ENCODE data around the gene LRRC4C. TPM values are rescaled to one million over a fixed set of nuclear protein-coding genes. Genes with fewer than 3 reads are reported as not detected.

LRRC4C gene
- total RNA-seq, 2 donors from 2014 or later: 0.84 to 0.95 TPM

DNA sequence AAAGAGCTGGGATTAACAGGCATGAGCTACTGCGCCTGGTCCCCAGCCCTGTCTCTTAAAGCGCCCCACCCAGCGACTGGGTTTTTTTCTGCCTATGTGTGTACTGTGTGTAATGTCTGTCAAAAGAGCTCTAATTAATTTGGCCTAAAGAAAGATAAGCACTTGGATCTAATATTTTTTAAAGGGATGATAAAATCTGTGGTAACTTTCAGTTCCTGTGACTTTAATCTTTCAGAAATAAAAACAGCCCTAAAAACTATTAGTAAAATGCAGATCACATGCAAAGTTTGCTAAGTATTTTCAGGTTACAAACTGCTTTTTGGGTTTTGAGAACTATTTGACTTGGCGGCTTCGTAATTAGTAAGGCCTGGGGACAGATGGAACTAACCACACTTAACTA lies 1358.7 kb downstream of the LRRC4C start:
- TF ChIP-seq, protein P1, sequence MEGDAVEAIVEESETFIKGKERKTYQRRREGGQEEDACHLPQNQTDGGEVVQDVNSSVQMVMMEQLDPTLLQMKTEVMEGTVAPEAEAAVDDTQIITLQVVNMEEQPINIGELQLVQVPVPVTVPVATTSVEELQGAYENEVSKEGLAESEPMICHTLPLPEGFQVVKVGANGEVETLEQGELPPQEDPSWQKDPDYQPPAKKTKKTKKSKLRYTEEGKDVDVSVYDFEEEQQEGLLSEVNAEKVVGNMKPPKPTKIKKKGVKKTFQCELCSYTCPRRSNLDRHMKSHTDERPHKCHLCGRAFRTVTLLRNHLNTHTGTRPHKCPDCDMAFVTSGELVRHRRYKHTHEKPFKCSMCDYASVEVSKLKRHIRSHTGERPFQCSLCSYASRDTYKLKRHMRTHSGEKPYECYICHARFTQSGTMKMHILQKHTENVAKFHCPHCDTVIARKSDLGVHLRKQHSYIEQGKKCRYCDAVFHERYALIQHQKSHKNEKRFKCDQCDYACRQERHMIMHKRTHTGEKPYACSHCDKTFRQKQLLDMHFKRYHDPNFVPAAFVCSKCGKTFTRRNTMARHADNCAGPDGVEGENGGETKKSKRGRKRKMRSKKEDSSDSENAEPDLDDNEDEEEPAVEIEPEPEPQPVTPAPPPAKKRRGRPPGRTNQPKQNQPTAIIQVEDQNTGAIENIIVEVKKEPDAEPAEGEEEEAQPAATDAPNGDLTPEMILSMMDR (conservative IDR thresholded peaks at IDR 0.05): no peak
- Mint-ChIP-seq H3K27ac (no peak overlapping the region), H3K4me1 (no peaks in the 10 kb centered on the region), H3K9me3 (peaks cover 16% of the 10 kb centered on the region), H3K27me3 (ENCODE audit: insufficient read depth) (no peaks in the 10 kb centered on the region), H3K36me3 (ENCODE audit: low read depth) (no peaks in the 10 kb centered on the region), H3K4me3 (no peak overlapping the region)
- Histone ChIP-seq H3K4me3 (ENCODE audit: low read length) (no peak overlapping the region), H3K9ac (ENCODE audit: extremely low read depth, low read length, poor library complexity, severe bottlenecking) (no peak overlapping the region), H3K4me1 (ENCODE audit: control insufficient read depth, insufficient read depth, low read length) (no peaks in the 10 kb centered on the region), H3K9me3 (ENCODE audit: control insufficient read depth, low read length) (peaks cover 8% of the 10 kb centered on the region), H3K27ac (ENCODE audit: low read depth, low read length) (no peak overlapping the region), H3K36me3 (ENCODE audit: control insufficient read depth, insufficient read depth, low read length) (no peaks in the 10 kb centered on the region), H3K27me3 (ENCODE audit: control insufficient read depth, insufficient read depth, low read length, poor library complexity, severe bottlenecking) (no peaks in the 10 kb centered on the region)
- 99% methylated on average over 5 of the region's 5 CpGs; no CpG with 5 or more reads in 1 of the 2 experiments for WGBS, 2 experiments (ENCODE audit: insufficient coverage in 1 of 2, insufficient read length in 1 of 2)
- no peak for DNase-seq

DNA sequence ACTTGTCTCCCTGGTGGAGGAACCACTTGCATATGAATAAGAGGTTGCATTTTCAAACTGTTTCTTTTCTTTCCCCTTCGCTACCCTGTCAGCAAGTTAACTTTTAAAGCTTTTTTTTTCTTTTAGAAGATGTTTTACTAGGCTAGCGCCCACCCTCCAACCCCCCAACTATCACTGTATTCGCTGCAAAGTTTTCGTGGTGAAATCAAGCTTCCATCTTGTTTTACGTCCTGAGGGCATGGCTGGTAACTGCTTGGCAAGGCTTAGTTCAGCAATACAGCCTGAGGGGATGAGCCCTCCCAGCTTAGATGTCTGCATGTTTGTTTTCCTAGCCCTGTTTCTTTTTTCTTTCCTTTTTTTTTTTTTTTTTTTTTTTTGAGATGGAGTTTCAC lies 1359.3 kb downstream of the LRRC4C start:
- Mint-ChIP-seq H3K4me3 (no peak overlapping the region), H3K9me3 (peaks cover 16% of the 10 kb centered on the region), H3K4me1 (no peaks in the 10 kb centered on the region), H3K36me3 (ENCODE audit: low read depth) (no peaks in the 10 kb centered on the region), H3K27ac (no peak overlapping the region), H3K27me3 (ENCODE audit: insufficient read depth) (no peaks in the 10 kb centered on the region)
- DNase-seq: no peak
- H3K4me3 ChIP-seq (ENCODE audit: low read length): no peak overlapping the region
- TF ChIP-seq, protein P1 (conservative IDR thresholded peaks at IDR 0.05): no peak
- H3K36me3 ChIP-seq (ENCODE audit: control insufficient read depth, insufficient read depth, low read length): no peaks in the 10 kb centered on the region
- H3K27ac ChIP-seq (ENCODE audit: low read depth, low read length): no peak overlapping the region
- H3K4me1 ChIP-seq (ENCODE audit: control insufficient read depth, insufficient read depth, low read length): no peaks in the 10 kb centered on the region
- no peaks in the 10 kb centered on the region for H3K27me3 ChIP-seq (ENCODE audit: control insufficient read depth, insufficient read depth, low read length, poor library complexity, severe bottlenecking)
- no peak overlapping the region for H3K9ac ChIP-seq (ENCODE audit: extremely low read depth, low read length, poor library complexity, severe bottlenecking)
- WGBS, 2 experiments (ENCODE audit: insufficient coverage in 1 of 2, insufficient read length in 1 of 2): 81 to 91% methylated on average over 4 to 5 of the region's 5 CpGs
- peaks cover 8% of the 10 kb centered on the region for H3K9me3 ChIP-seq (ENCODE audit: control insufficient read depth, low read length)

DNA sequence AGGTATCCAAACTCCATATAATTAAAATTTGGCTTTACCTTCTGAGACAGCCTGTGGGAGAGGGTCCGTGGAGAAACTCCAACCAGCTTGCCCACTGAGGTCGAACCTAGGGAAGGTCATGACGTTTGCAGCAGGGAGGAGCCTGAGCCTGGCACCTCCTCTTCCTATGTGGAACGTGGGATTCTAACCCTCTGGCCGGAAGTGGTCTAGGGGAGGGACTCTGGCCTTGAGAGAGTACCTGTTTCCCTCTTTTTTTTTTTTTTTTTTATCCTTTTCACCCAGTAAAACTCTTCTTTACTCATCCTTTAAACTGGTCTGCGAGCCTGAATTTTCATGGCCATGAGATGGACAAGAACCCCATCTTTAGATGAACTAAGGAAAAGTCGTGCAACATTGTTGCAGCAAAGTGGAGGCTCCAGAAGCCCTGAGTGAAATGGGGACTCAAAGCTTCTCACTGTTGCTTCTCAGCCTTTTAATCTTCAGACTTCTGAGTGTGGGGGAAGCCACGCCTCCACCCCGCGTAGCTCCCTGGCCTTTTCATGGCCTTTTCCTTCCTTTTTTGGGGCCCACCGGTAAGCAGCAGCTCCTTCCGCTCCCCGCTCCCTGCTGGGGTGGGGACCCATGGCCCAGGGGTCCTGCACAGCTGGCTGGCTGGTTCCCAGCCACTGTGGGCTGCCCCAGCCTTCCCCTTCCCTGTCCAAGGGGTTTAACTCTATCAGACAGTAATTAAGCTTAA lies 1359.9 kb downstream of the LRRC4C start:
- no peaks in the 10 kb centered on the region for H3K4me1 ChIP-seq (ENCODE audit: control insufficient read depth, insufficient read depth, low read length)
- H3K9ac ChIP-seq (ENCODE audit: extremely low read depth, low read length, poor library complexity, severe bottlenecking): no peak overlapping the region
- TF ChIP-seq, protein P1 (conservative IDR thresholded peaks at IDR 0.05): no peak
- H3K36me3 ChIP-seq (ENCODE audit: control insufficient read depth, insufficient read depth, low read length): no peaks in the 10 kb centered on the region
- no peak overlapping the region for H3K27ac ChIP-seq (ENCODE audit: low read depth, low read length)
- H3K4me3 ChIP-seq (ENCODE audit: low read length): no peak overlapping the region
- H3K9me3 Mint-ChIP-seq: peaks cover 16% of the 10 kb centered on the region
- no peak overlapping the region for H3K27ac Mint-ChIP-seq
- no peaks in the 10 kb centered on the region for H3K27me3 Mint-ChIP-seq (ENCODE audit: insufficient read depth)
- no peak overlapping the region for H3K4me3 Mint-ChIP-seq
- peaks cover 8% of the 10 kb centered on the region for H3K9me3 ChIP-seq (ENCODE audit: control insufficient read depth, low read length)
- no peak for DNase-seq
- no peaks in the 10 kb centered on the region for H3K27me3 ChIP-seq (ENCODE audit: control insufficient read depth, insufficient read depth, low read length, poor library complexity, severe bottlenecking)
- H3K4me1 Mint-ChIP-seq: no peaks in the 10 kb centered on the region
- 82 to 88% methylated on average over 7 to 13 of the region's 13 CpGs for WGBS, 2 experiments (ENCODE audit: insufficient coverage in 1 of 2, insufficient read length in 1 of 2)
- H3K36me3 Mint-ChIP-seq (ENCODE audit: low read depth): no peaks in the 10 kb centered on the region

All from endodermal cell (in vitro differentiated cells).